GM12878 (cell line): ENCODE measurements around the gene NTN1. TPM values are rescaled to one million over a fixed set of nuclear protein-coding genes. Genes with fewer than 3 reads are reported as not detected.
A peak's percentile ranks its signal among the peaks of the same experiment; 100 is the strongest.

Experiments
- ETV6 ChIP-seq, 2 experiments: fragments of 450-650 bp in 1 of 2; IDR thresholded peaks in 1 of 2; conservative IDR thresholded peaks in 1 of 2; 2 replicates each; pipeline ENCODE4 v1.6.1; 2014; ENCODE audit warnings: antibody characterized with exemption in 1 of 2, borderline replicate concordance in 1 of 2, low read depth in 1 of 2, mild to moderate bottlenecking in 1 of 2, moderate library complexity in 1 of 2
- MEF2A ChIP-seq: IDR thresholded peaks from 2 replicates; pipeline ENCODE4 v1.6.1; 2011; ENCODE audit warnings: low read depth, mild to moderate bottlenecking, low read length, moderate library complexity; ENCODE audit not compliant: insufficient read depth
- NKRF ChIP-seq: fragments of 450-650 bp; conservative IDR thresholded peaks from 2 replicates; pipeline ENCODE4 v1.6.1; 2017; ENCODE audit warnings: mild to moderate bottlenecking, moderate library complexity
- POU2F2 ChIP-seq: IDR thresholded peaks from 3 replicates; pipeline ENCODE4 v1.6.1; 2011; ENCODE audit warnings: low read depth, mild to moderate bottlenecking, low read length, borderline replicate concordance
- SP1 ChIP-seq: IDR thresholded peaks from one replicate; pipeline ENCODE4 v1.6.1; 2011; ENCODE audit warnings: low read depth, low read length
- TCF12 ChIP-seq: IDR thresholded peaks from 2 replicates; pipeline ENCODE4 v1.6.1; 2011; ENCODE audit warnings: low read depth, mild to moderate bottlenecking, low read length
- polyA plus RNA-seq, 11 experiments: library from polyadenylated mRNA; depleted of rRNA in 4 of 11; unstranded in 6 of 11; stranded (reverse) in 5 of 11; fragments of >200 nt; fragmentation: Nextera tagmentation in 4 of 11; fragmentation: Illumina TruSeq in 1 of 11; extraction: Ambion mirVana in 4 of 11; extraction: Trizol in 1 of 11; gene quantifications; 1 replicate in 1 of 11; 2 replicates in 10 of 11; pipeline versions ENCODE4 v1.2.1 to v1.2.3, GENCODE V29; 2011 to 2016; ENCODE audit warnings: inconsistent platforms in 2 of 11, missing spikeins in 2 of 11, low read depth in 1 of 11
- total RNA-seq, 4 experiments: library from RNA; depleted of rRNA in 3 of 4; stranded (reverse); fragments of >200 nt in 3 of 4; fragmentation: Illumina TruSeq in 1 of 4; extraction: Trizol in 1 of 4; gene quantifications; 2 replicates each; pipeline versions ENCODE4 v1.2.1 to v1.2.3, GENCODE V29; 2013 to 2021
- TF ChIP-seq, protein P1 (sequence below): fragments of 450-650 bp; IDR thresholded peaks from 2 replicates; pipeline ENCODE4 v1.6.1; 2017; ENCODE audit warnings: mild to moderate bottlenecking, low read depth, inconsistent platforms; ENCODE audit not compliant: poor library complexity, severe bottlenecking

Gene NTN1
- total and polyA plus RNA-seq, 10 of the 15 experiments (the other 5 are each of a cell fraction or from before 2014, with no cell fraction given) = 0.02 to 0.89 (median 0.35) TPM

- TF ChIP-seq, protein P1, sequence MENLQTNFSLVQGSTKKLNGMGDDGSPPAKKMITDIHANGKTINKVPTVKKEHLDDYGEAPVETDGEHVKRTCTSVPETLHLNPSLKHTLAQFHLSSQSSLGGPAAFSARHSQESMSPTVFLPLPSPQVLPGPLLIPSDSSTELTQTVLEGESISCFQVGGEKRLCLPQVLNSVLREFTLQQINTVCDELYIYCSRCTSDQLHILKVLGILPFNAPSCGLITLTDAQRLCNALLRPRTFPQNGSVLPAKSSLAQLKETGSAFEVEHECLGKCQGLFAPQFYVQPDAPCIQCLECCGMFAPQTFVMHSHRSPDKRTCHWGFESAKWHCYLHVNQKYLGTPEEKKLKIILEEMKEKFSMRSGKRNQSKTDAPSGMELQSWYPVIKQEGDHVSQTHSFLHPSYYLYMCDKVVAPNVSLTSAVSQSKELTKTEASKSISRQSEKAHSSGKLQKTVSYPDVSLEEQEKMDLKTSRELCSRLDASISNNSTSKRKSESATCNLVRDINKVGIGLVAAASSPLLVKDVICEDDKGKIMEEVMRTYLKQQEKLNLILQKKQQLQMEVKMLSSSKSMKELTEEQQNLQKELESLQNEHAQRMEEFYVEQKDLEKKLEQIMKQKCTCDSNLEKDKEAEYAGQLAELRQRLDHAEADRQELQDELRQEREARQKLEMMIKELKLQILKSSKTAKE = peak; percentile 29
- TF ChIP-seq NKRF = no peak
- no peak for TF ChIP-seq ETV6 (conservative IDR thresholded peaks at IDR 0.05 in 1 of 2, IDR thresholded peaks at IDR 0.05 in 1 of 2; ENCODE audit: borderline replicate concordance in 1 of 2, low read depth in 1 of 2)
- TF ChIP-seq POU2F2 = peak; percentile 68; the same call in 1 of the 3 replicates
- TF ChIP-seq MEF2A = 0 out of 2 replicates have a peak, but pooled peaks have one; percentile 40
- TF ChIP-seq TCF12 = peak; percentile 23; the same call in 1 of the 2 replicates
- TF ChIP-seq SP1 = peak; percentile 13
- TF ChIP-seq, all 136 proteins: peak for 13
Observed at GRCh38 chr17:8997994-8998628, 23.2 kb upstream of the NTN1 start (continued).
